H9 (cell line): ENCODE results near the gene RPS6KA4. TPM values are rescaled to one million over a fixed set of nuclear protein-coding genes. Genes with fewer than 3 reads are reported as not detected.

Experiments used
- DNase-seq: peaks from one replicate; pipeline ENCODE4 v3.0.0-alpha.2; 2017
- H2AFZ ChIP-seq: one replicate; pipeline ENCODE4 v1.6.1; 2013; ENCODE audit warnings: mild to moderate bottlenecking, low read length, control low read depth, moderate library complexity
- H2AK5ac ChIP-seq: 2 replicates; pipeline ENCODE4 v1.6.1; 2013; ENCODE audit warnings: low read length, control low read depth, mixed read lengths; ENCODE audit not compliant: insufficient read length
- H2BK120ac ChIP-seq: one replicate; pipeline ENCODE4 v1.6.1; 2013; ENCODE audit warnings: low read depth, mild to moderate bottlenecking, low read length, control low read depth, inconsistent platforms; ENCODE audit not compliant: poor library complexity, severe bottlenecking
- H2BK12ac ChIP-seq: 2 replicates; pipeline ENCODE4 v1.6.1; 2013; ENCODE audit warnings: low read length, control low read depth, mixed read lengths, low read depth; ENCODE audit not compliant: insufficient read length
- H2BK15ac ChIP-seq: 2 replicates; pipeline ENCODE4 v1.6.1; 2013; ENCODE audit warnings: low read depth, low read length, control low read depth
- H2BK20ac ChIP-seq: one replicate; pipeline ENCODE4 v1.6.1; 2013; ENCODE audit warnings: low read depth, mild to moderate bottlenecking, low read length, control low read depth, inconsistent platforms; ENCODE audit not compliant: poor library complexity, severe bottlenecking
- H2BK5ac ChIP-seq: 2 replicates; pipeline ENCODE4 v1.6.1; 2013; ENCODE audit warnings: low read length, control low read depth, mixed read lengths; ENCODE audit not compliant: insufficient read length
- H3K14ac ChIP-seq: 2 replicates; pipeline ENCODE4 v1.6.1; 2013; ENCODE audit warnings: low read length, control low read depth; ENCODE audit not compliant: insufficient read depth
- H3K18ac ChIP-seq: 2 replicates; pipeline ENCODE4 v1.6.1; 2013; ENCODE audit warnings: low read depth, mild to moderate bottlenecking, mixed read lengths, low read length, control low read depth; ENCODE audit not compliant: insufficient read length
- H3K23ac ChIP-seq: 2 replicates; pipeline ENCODE4 v1.6.1; 2013; ENCODE audit warnings: low read length, control low read depth, mixed read lengths, low read depth; ENCODE audit not compliant: insufficient read length
- H3K23me2 ChIP-seq: 2 replicates; pipeline ENCODE4 v1.6.1; 2013; ENCODE audit warnings: low read depth, mild to moderate bottlenecking, mixed read lengths, low read length, control low read depth; ENCODE audit not compliant: insufficient read length, poor library complexity, severe bottlenecking
- H3K27ac ChIP-seq: 2 replicates; pipeline ENCODE4 v1.5.1; 2013; ENCODE audit warnings: low read length, control low read depth, mixed read lengths, low read depth; ENCODE audit not compliant: insufficient read length
- H3K27me3 ChIP-seq: 2 replicates; pipeline ENCODE4 v1.6.1; 2013; ENCODE audit warnings: low read length, control low read depth, inconsistent platforms; ENCODE audit not compliant: insufficient read depth
- H3K4ac ChIP-seq: 2 replicates; pipeline ENCODE4 v1.6.1; 2013; ENCODE audit warnings: low read depth, mild to moderate bottlenecking, control low read depth, inconsistent platforms, low read length, moderate library complexity
- H3K4me1 ChIP-seq: 2 replicates; pipeline ENCODE4 v1.6.1; 2013; ENCODE audit warnings: low read length, control low read depth, inconsistent platforms; ENCODE audit not compliant: insufficient read depth
- H3K4me2 ChIP-seq: 2 replicates; pipeline ENCODE4 v1.6.1; 2013; ENCODE audit warnings: low read length, control low read depth, mixed read lengths; ENCODE audit not compliant: insufficient read length, insufficient read depth
- H3K56ac ChIP-seq: 2 replicates; pipeline ENCODE4 v1.6.1; 2013; ENCODE audit warnings: low read depth, mild to moderate bottlenecking, mixed read lengths, low read length, control low read depth; ENCODE audit not compliant: insufficient read length
- H3K79me1 ChIP-seq: 2 replicates; pipeline ENCODE4 v1.6.1; 2013; ENCODE audit warnings: low read depth, mild to moderate bottlenecking, moderate library complexity, low read length, control low read depth, inconsistent platforms; ENCODE audit not compliant: insufficient read depth, poor library complexity, severe bottlenecking
- H3K79me2 ChIP-seq: 2 replicates; pipeline ENCODE4 v1.6.1; 2013; ENCODE audit warnings: low read length, control low read depth, inconsistent platforms; ENCODE audit not compliant: insufficient read depth
- H3K9ac ChIP-seq: 2 replicates; pipeline ENCODE4 v1.6.1; 2013; ENCODE audit warnings: low read length, control low read depth, mixed read lengths; ENCODE audit not compliant: insufficient read length; ENCODE audit errors: extremely low read depth
- H3K9me3 ChIP-seq: one replicate; pipeline ENCODE4 v1.6.1; 2013; ENCODE audit warnings: low read depth, low read length, inconsistent platforms; ENCODE audit not compliant: control insufficient read depth
- H3T11ph ChIP-seq: one replicate; pipeline ENCODE4 v1.6.1; 2013; ENCODE audit warnings: mild to moderate bottlenecking, low read length, control low read depth, inconsistent platforms
- H4K20me1 ChIP-seq: one replicate; pipeline ENCODE4 v1.6.1; 2013; ENCODE audit not compliant: control insufficient read depth, insufficient read length, insufficient read depth
- H4K5ac ChIP-seq: 2 replicates; pipeline ENCODE4 v1.6.1; 2013; ENCODE audit warnings: low read depth, mild to moderate bottlenecking, mixed read lengths, low read length, control low read depth; ENCODE audit not compliant: insufficient read length
- H4K8ac ChIP-seq: replicated peaks from 2 replicates; pipeline ENCODE4 v1.6.1; 2013; ENCODE audit warnings: low read length, control low read depth, mixed read lengths, low read depth; ENCODE audit not compliant: insufficient read length
- H4K91ac ChIP-seq: 2 replicates; pipeline ENCODE4 v1.6.1; 2013; ENCODE audit warnings: low read depth, mild to moderate bottlenecking, moderate library complexity, mixed read lengths, low read length, control low read depth; ENCODE audit not compliant: insufficient read length
- H3K27ac Mint-ChIP-seq, 3 experiments: 2 replicates in 2 of 3; 3 replicates in 1 of 3; pipeline ENCODE4 v1.8.0; 2020 to 2021; ENCODE audit warnings: mixed read lengths in 3 of 3, mild to moderate bottlenecking in 1 of 3, moderate library complexity in 1 of 3
- H3K27me3 Mint-ChIP-seq: 2 replicates; pipeline ENCODE4 v1.8.0; 2021; ENCODE audit warnings: low read depth, mild to moderate bottlenecking, moderate library complexity, mixed read lengths
- H3K36me3 Mint-ChIP-seq, 3 experiments: 2 replicates in 2 of 3; 3 replicates in 1 of 3; pipeline ENCODE4 v1.8.0; 2020 to 2021; ENCODE audit warnings: low read depth in 3 of 3, mixed read lengths in 3 of 3; ENCODE audit not compliant: insufficient read depth in 1 of 3
- H3K4me1 Mint-ChIP-seq, 2 experiments: 2 replicates each; pipeline ENCODE4 v1.8.0; 2020; ENCODE audit warnings: mixed read lengths in 2 of 2
- H3K4me3 Mint-ChIP-seq, 2 experiments: 2 replicates in 1 of 2; 3 replicates in 1 of 2; pipeline ENCODE4 v1.8.0; 2020 to 2021; ENCODE audit warnings: mild to moderate bottlenecking in 2 of 2, mixed read lengths in 2 of 2, moderate library complexity in 1 of 2
- H3K9me3 Mint-ChIP-seq, 2 experiments: 2 replicates in 1 of 2; 3 replicates in 1 of 2; pipeline ENCODE4 v1.8.0; 2020; ENCODE audit warnings: mild to moderate bottlenecking in 2 of 2, mixed read lengths in 2 of 2, moderate library complexity in 1 of 2
- WGBS: extraction: QIAGEN DNeasy Blood & Tissue Kit; methylation state at CpG from one replicate; pipeline ENCODE4 v1.1.7; 2013; ENCODE audit warnings: missing lambda C conversion rate, low lambda C conversion rate, mixed read lengths; ENCODE audit not compliant: insufficient read length; ENCODE audit errors: extremely low coverage; 5-methylcytosine and 5-hydroxymethylcytosine counted together
- total RNA-seq: library from RNA; stranded (reverse); gene quantifications from 2 replicates; pipeline ENCODE4 v1.2.1, GENCODE V29; 2021
- TF ChIP-seq, protein P1 (sequence below): fragments of 200-600 bp; sonication (generic); conservative IDR thresholded peaks from 3 replicates; pipeline ENCODE4 v1.8.0; 2021; ENCODE audit warnings: antibody characterized with exemption, mild to moderate bottlenecking

RPS6KA4 gene
- total RNA-seq, 1 experiment from 2014 or later: 10.8 TPM

DNA sequence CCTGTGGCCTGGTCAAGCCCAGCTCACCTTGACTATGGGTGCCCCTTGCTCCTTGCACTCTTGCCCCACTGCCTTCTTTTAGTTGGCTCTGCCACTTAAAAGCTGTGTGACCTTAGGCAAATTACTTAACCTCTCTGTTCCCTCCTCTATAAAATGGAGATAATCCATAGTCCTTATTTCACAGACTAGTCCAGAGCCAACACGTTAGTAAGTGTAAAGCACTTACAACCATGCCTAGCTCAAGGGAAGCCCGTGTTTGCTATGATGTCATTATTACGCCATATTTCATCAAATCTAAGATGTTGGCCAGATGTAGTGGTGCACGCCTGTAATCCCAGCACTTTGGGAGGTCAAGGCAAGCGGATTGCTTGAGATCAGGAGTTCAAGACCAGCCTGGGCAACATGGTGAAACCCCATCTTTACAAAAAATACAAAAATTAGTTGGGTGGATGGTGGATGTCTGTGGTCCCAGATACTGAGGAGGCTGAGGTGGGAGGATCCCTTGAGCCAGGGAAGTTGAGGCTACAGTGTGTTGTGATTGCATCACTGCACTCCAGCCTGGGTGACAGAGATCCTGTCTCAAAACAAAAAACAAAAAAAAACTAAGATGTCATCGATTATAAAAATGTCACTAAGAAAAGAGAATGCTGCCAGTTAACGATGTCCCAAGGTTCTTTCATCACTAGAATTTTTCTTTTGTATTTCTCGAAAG lies 21.3 kb upstream of the RPS6KA4 start:
- H2AK5ac ChIP-seq: no peak overlapping the region
- H3K9ac ChIP-seq: no peak overlapping the region
- H3K9me3 Mint-ChIP-seq: no peaks in the 10 kb centered on the region
- H3K4me1 Mint-ChIP-seq: peaks cover 7 to 28% of the 10 kb centered on the region in 2 experiments
- no peak overlapping the region for H4K91ac ChIP-seq
- no peak overlapping the region for H3K4ac ChIP-seq
- H3T11ph ChIP-seq: no peak overlapping the region
- no peak overlapping the region for H3K14ac ChIP-seq
- TF ChIP-seq, protein P1, sequence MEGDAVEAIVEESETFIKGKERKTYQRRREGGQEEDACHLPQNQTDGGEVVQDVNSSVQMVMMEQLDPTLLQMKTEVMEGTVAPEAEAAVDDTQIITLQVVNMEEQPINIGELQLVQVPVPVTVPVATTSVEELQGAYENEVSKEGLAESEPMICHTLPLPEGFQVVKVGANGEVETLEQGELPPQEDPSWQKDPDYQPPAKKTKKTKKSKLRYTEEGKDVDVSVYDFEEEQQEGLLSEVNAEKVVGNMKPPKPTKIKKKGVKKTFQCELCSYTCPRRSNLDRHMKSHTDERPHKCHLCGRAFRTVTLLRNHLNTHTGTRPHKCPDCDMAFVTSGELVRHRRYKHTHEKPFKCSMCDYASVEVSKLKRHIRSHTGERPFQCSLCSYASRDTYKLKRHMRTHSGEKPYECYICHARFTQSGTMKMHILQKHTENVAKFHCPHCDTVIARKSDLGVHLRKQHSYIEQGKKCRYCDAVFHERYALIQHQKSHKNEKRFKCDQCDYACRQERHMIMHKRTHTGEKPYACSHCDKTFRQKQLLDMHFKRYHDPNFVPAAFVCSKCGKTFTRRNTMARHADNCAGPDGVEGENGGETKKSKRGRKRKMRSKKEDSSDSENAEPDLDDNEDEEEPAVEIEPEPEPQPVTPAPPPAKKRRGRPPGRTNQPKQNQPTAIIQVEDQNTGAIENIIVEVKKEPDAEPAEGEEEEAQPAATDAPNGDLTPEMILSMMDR: no peak
- no peak overlapping the region for H3K27ac Mint-ChIP-seq
- H3K4me3 Mint-ChIP-seq: no peak overlapping the region
- H4K5ac ChIP-seq: no peak overlapping the region
- H3K4me1 ChIP-seq: no peaks in the 10 kb centered on the region; the same call in 1 of the 2 replicates
- no peak overlapping the region for H3K27ac ChIP-seq
- no peak overlapping the region for H4K8ac ChIP-seq
- no peak overlapping the region for H2BK5ac ChIP-seq
- H2BK15ac ChIP-seq: no peak overlapping the region
- H3K27me3 Mint-ChIP-seq: peaks cover 17% of the 10 kb centered on the region
- no peak overlapping the region for H3K4me2 ChIP-seq
- H3K9me3 ChIP-seq: no peaks in the 10 kb centered on the region
- H4K20me1 ChIP-seq: no peaks in the 10 kb centered on the region
- H3K27me3 ChIP-seq: no peaks in the 10 kb centered on the region
- no peak overlapping the region for H3K18ac ChIP-seq
- H2BK120ac ChIP-seq: no peak overlapping the region
- no peak overlapping the region for H3K23ac ChIP-seq
- no peak overlapping the region for H3K56ac ChIP-seq
- H2BK12ac ChIP-seq: no peak overlapping the region
- DNase-seq: no peak
- H3K79me2 ChIP-seq: no peaks in the 10 kb centered on the region
- H3K36me3 Mint-ChIP-seq: no peaks in the 10 kb centered on the region
- H3K23me2 ChIP-seq: peaks cover 17% of the 10 kb centered on the region
- no peak overlapping the region for H2BK20ac ChIP-seq
- no peaks in the 10 kb centered on the region for H3K79me1 ChIP-seq
- no peak overlapping the region for H2AFZ ChIP-seq
- no CpG with 5 or more reads among the region's 8 CpGs for WGBS
